ENCODE data around the gene SLC25A33. TPM values are rescaled to one million over a fixed set of nuclear protein-coding genes. Genes with fewer than 3 reads are reported as not detected.

Gene SLC25A33
- total RNA-seq, 4 donors from 2014 or later: 2.5 to 5.5 (median 2.9) TPM

GRCh38 chr1:9593147-9593491 lies 53.9 kb downstream of the SLC25A33 start:
- no peak overlapping the region for H3K27ac ChIP-seq
- TF ChIP-seq POLR2A (IDR thresholded peaks at IDR 0.05) (no peak), CTCF (IDR thresholded peaks at IDR 0.05) (no peak)
- H3K4me3 ChIP-seq: no peak overlapping the region
- no peaks in the 10 kb centered on the region for H3K9me3 ChIP-seq
- peak in 1 of 3 donors; percentile 42 for DNase-seq
- no peaks in the 10 kb centered on the region for H3K27me3 ChIP-seq
- H3K36me3 ChIP-seq: peaks cover 0 to 14% (median 0%) of the 10 kb centered on the region in 3 donors
- H3K4me1 ChIP-seq: peaks cover 0 to 34% (median 12%) of the 10 kb centered on the region in 4 donors

GRCh38 chr1:9593492-9594465 lies 54.5 kb downstream of the SLC25A33 start:
- Histone ChIP-seq H3K4me3 (no peak overlapping the region), H3K36me3 (peaks cover 0 to 20% (median 0%) of the 10 kb centered on the region in 3 donors), H3K9me3 (no peaks in the 10 kb centered on the region), H3K27ac (no peak overlapping the region), H3K27me3 (no peaks in the 10 kb centered on the region), H3K4me1 (peaks cover 0 to 34% (median 11%) of the 10 kb centered on the region in 4 donors)
- TF ChIP-seq CTCF (IDR thresholded peaks at IDR 0.05) (no peak), POLR2A (IDR thresholded peaks at IDR 0.05) (no peak)
- DNase-seq: peak; percentile 60 to 72 (median 63)

- Histone ChIP-seq H3K9me3 (no peaks in the 10 kb centered on the region), H3K4me3 (no peak overlapping the region), H3K4me1 (peaks cover 0 to 31% (median 11%) of the 10 kb centered on the region in 4 donors), H3K27ac (no peak overlapping the region), H3K36me3 (peaks cover 0 to 23% (median 0%) of the 10 kb centered on the region in 3 donors), H3K27me3 (no peaks in the 10 kb centered on the region)
- TF ChIP-seq POLR2A (IDR thresholded peaks at IDR 0.05) (no peak), CTCF (IDR thresholded peaks at IDR 0.05) (no peak)
- DNase-seq: no peak
These were observed 55.3 kb downstream of the SLC25A33 start for GRCh38 chr1:9594471-9595155.

- peaks cover 0 to 27% (median 0%) of the 10 kb centered on the region in 3 donors for H3K36me3 ChIP-seq
- peaks cover 0 to 23% (median 8%) of the 10 kb centered on the region in 4 donors for H3K4me1 ChIP-seq
- TF ChIP-seq CTCF (IDR thresholded peaks at IDR 0.05) (no peak), POLR2A (IDR thresholded peaks at IDR 0.05) (no peak)
- no peaks in the 10 kb centered on the region for H3K9me3 ChIP-seq
- H3K27ac ChIP-seq: no peak overlapping the region
- no peaks in the 10 kb centered on the region for H3K27me3 ChIP-seq
- DNase-seq: no peak
- H3K4me3 ChIP-seq: no peak overlapping the region
These were observed 56.1 kb downstream of the SLC25A33 start for GRCh38 chr1:9595156-9595967.

- Histone ChIP-seq H3K9me3 (no peaks in the 10 kb centered on the region), H3K27ac (no peak overlapping the region), H3K36me3 (peaks cover 0 to 27% (median 0%) of the 10 kb centered on the region in 3 donors), H3K4me1 (peaks cover 0 to 17% (median 5%) of the 10 kb centered on the region in 4 donors), H3K27me3 (no peaks in the 10 kb centered on the region), H3K4me3 (no peak overlapping the region)
- DNase-seq: peak in 1 of 3 donors; percentile 43
- no peak for TF ChIP-seq CTCF (IDR thresholded peaks at IDR 0.05)
- TF ChIP-seq POLR2A (IDR thresholded peaks at IDR 0.05): no peak
These were observed 56.7 kb downstream of the SLC25A33 start for GRCh38 chr1:9595968-9596340.

Measured in Peyer's patch (tissue), 4 donors.